OCI-LY3 (cell line): ENCODE data around the gene ATG9B.

ENCODE experiments used
- CTCF ChIP-seq: fragments of 200-600, 300-600 bp; sonication (generic); IDR thresholded peaks from 2 replicates; pipeline ENCODE4 v1.5.1; 2014; ENCODE audit warnings: antibody characterized with exemption, low read length, low read depth
- EZH2phosphoT487 ChIP-seq: fragments of 200-600 bp; shearing (Covaris generic); IDR thresholded peaks from 2 replicates; pipeline ENCODE4 v1.6.1; 2018; ENCODE audit warnings: antibody characterized with exemption, mixed run types, low read depth

GRCh38 chr7:151028131-151028947, 4.0 kb upstream of the ATG9B start, which contains the start of gene ABCB8:
- TF ChIP-seq CTCF (peak; percentile 23; the same call in 1 of the 2 replicates), EZH2phosphoT487 (no peak)
